RKO (cell line): ENCODE measurements around the gene PDK3.

Source experiments
- DNase-seq: peaks from one replicate; pipeline ENCODE4 v3.0.0-alpha.2; 2016; ENCODE audit warnings: low spot score

The PDK3 gene

GRCh38 chrX:24464836-24465531 lies at the start of gene PDK3:
Gene PDK3, plus strand, starts transcription at chrX:24465286. Its CDS starts 170 bp downstream, at chrX:24465456.
- DNase-seq: peak; percentile 83

GRCh38 chrX:24415921-24416320 lies 49.2 kb upstream of the PDK3 start:
- no peak for DNase-seq

GRCh38 chrX:24423960-24424359 lies 41.1 kb upstream of the PDK3 start:
- DNase-seq: no peak

GRCh38 chrX:24424948-24425347 lies 40.1 kb upstream of the PDK3 start:
- DNase-seq: no peak

- DNase-seq: no peak
These were observed 39.3 kb upstream of the PDK3 start for GRCh38 chrX:24425806-24426205.

GRCh38 chrX:24426340-24426913 lies 38.7 kb upstream of the PDK3 start:
- peak; percentile 7 for DNase-seq

- DNase-seq: no peak
These were observed 38.0 kb upstream of the PDK3 start for GRCh38 chrX:24426921-24427746.

- no peak for DNase-seq
These were observed 37.4 kb upstream of the PDK3 start for GRCh38 chrX:24427747-24428019.

GRCh38 chrX:24428516-24428915 lies 36.6 kb upstream of the PDK3 start:
- no peak for DNase-seq

- DNase-seq: no peak
These were observed 30.0 kb upstream of the PDK3 start for GRCh38 chrX:24435060-24435459.

GRCh38 chrX:24443918-24444317 lies 21.2 kb upstream of the PDK3 start:
- no peak for DNase-seq

GRCh38 chrX:24444645-24445044 lies 20.4 kb upstream of the PDK3 start:
- DNase-seq: no peak

GRCh38 chrX:24448762-24449250 lies 16.3 kb upstream of the PDK3 start:
- no peak for DNase-seq

- no peak for DNase-seq
These were observed 2.0 kb upstream of the PDK3 start for GRCh38 chrX:24463077-24463476.

GRCh38 chrX:24464498-24464835 lies 619 bp upstream of the PDK3 start:
- DNase-seq: no peak

GRCh38 chrX:24465532-24465865 lies 413 bp downstream of the PDK3 start:
- DNase-seq: no peak

GRCh38 chrX:24466025-24466424 lies 939 bp downstream of the PDK3 start:
- no peak for DNase-seq

GRCh38 chrX:24468245-24468644 lies 3.2 kb downstream of the PDK3 start:
- no peak for DNase-seq

GRCh38 chrX:24471808-24472207 lies 6.7 kb downstream of the PDK3 start:
- no peak for DNase-seq

GRCh38 chrX:24475480-24475879 lies 10.4 kb downstream of the PDK3 start:
- no peak for DNase-seq

- DNase-seq: no peak
These were observed 13.4 kb downstream of the PDK3 start for GRCh38 chrX:24478509-24478908.

- no peak for DNase-seq
These were observed 14.8 kb downstream of the PDK3 start for GRCh38 chrX:24479924-24480323.

GRCh38 chrX:24480400-24480865 lies 15.3 kb downstream of the PDK3 start:
- DNase-seq: no peak
